Activated naive CD8-positive, alpha-beta T cell treated with anti-CD3 and anti-CD28 coated beads, Interleukin-2, amount 10 ng/mL, durations not matched to agents 7 days and 5 days (primary cell): ENCODE results near the gene LRP8. TPM values are rescaled to one million over a fixed set of nuclear protein-coding genes. Genes with fewer than 3 reads are reported as not detected.

Experiments
- ATAC-seq: fragments of 150-1000 bp; cut with Tn5 transposase; one replicate; pipeline ENCODE4 v1.10.0; 2021; ENCODE audit warnings: low read depth, moderate library complexity
- POLR2A ChIA-PET: fragments of 350-600 bp; sonication (Branson Sonifier 250); formaldehyde crosslinking; loops from one replicate; lab custom pipeline; 2021; ENCODE audit warnings: antibody characterized with exemption; lab: Charles Lee
- DNase-seq: peaks from one replicate; pipeline ENCODE4 v3.0.0; 2021
- H3K27ac Mint-ChIP-seq: one replicate; pipeline ENCODE4 v1.8.0; 2022; ENCODE audit warnings: mild to moderate bottlenecking, mixed read lengths
- H3K27me3 Mint-ChIP-seq: one replicate; pipeline ENCODE4 v1.8.0; 2022; ENCODE audit warnings: mild to moderate bottlenecking, moderate library complexity, mixed read lengths
- H3K36me3 Mint-ChIP-seq: one replicate; pipeline ENCODE4 v1.8.0; 2021; ENCODE audit warnings: mild to moderate bottlenecking, mixed read lengths
- H3K4me1 Mint-ChIP-seq: one replicate; pipeline ENCODE4 v1.8.0; 2021; ENCODE audit warnings: mixed read lengths
- H3K4me3 Mint-ChIP-seq: one replicate; pipeline ENCODE4 v1.8.0; 2022; ENCODE audit warnings: mild to moderate bottlenecking, moderate library complexity, mixed read lengths
- H3K9me3 Mint-ChIP-seq: one replicate; pipeline ENCODE4 v1.8.0; 2021; ENCODE audit warnings: mixed read lengths
- total RNA-seq, 2 experiments: library from RNA; stranded (reverse); gene quantifications; one replicate each; pipeline ENCODE4 v1.2.3, GENCODE V29; 2021

Gene LRP8
- total RNA-seq, 2 experiments from 2014 or later: 45.0 to 54.3 TPM

DNA sequence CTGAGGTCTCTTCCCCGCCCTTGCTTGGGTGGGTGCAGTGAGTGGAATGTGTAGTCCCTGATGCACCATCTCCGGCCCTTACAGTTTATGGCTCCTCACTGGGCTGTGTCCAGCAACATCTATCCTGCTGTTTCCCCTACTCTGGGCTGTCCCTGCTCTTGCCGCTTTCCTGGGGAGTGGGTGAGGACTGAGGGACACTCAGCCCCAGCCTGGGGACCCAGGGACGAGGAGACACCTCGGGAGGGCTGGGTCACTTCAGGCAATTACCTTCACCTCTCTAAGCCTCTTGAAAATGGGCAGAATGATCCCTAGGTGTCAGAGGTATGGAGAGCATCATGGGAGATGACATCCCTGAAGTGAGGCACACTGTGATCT, 13.6 kb upstream of the LRP8 start:
- no peak for ATAC-seq
- no peak for DNase-seq
- POLR2A ChIA-PET: no interaction called here
- no peak overlapping the region for H3K27ac Mint-ChIP-seq
- H3K36me3 Mint-ChIP-seq: peaks cover 10% of the 10 kb centered on the region
- no peaks in the 10 kb centered on the region for H3K27me3 Mint-ChIP-seq
- H3K4me1 Mint-ChIP-seq: peaks cover 2% of the 10 kb centered on the region
- no peak overlapping the region for H3K4me3 Mint-ChIP-seq
- no peaks in the 10 kb centered on the region for H3K9me3 Mint-ChIP-seq

DNA sequence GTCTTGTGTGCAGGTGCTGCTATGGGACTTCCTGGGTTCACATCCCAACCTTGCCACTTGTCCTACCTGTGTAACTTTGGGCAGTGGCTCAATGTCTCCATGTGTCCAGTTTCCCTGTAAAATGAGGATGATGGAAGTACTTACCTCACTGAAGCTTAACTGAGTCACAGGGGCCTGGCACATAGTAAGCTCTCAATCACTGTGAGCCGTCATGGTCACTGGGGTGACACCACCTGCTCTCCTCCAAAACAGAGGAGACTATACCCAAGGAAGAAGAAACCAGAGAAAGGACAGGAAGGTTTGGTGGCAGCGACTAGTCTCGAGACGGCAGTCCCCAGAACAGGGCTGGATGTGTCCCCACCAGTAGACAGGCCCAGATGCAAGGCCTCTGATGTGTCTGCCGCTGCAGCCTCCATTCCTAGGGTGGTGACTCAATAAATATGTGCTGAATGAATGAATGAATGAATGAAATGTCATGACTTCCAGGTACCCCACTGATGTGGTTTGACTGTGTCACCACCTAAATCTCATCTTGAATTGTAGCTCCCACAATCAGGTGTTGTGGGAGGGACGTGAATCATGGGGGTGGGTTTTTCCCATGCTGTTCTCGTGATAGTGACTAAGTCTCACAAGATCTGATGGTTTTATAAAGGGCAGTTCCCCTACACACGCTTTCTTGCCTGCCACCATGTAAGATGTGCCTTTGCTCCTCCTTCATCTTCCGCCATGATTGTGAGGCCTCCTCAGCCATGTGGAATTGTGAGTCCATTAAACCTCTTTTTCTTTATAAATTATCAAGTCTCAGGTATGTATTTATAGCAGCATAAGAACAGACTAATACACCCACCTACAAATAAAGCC, 13.0 kb upstream of the LRP8 start:
- Mint-ChIP-seq H3K36me3 (peaks cover 15% of the 10 kb centered on the region), H3K9me3 (no peaks in the 10 kb centered on the region), H3K27ac (no peak overlapping the region), H3K4me3 (no peak overlapping the region), H3K4me1 (peaks cover 4% of the 10 kb centered on the region), H3K27me3 (no peaks in the 10 kb centered on the region)
- DNase-seq (no peak), ATAC-seq (no peak)
- POLR2A ChIA-PET: no interaction called here

DNA sequence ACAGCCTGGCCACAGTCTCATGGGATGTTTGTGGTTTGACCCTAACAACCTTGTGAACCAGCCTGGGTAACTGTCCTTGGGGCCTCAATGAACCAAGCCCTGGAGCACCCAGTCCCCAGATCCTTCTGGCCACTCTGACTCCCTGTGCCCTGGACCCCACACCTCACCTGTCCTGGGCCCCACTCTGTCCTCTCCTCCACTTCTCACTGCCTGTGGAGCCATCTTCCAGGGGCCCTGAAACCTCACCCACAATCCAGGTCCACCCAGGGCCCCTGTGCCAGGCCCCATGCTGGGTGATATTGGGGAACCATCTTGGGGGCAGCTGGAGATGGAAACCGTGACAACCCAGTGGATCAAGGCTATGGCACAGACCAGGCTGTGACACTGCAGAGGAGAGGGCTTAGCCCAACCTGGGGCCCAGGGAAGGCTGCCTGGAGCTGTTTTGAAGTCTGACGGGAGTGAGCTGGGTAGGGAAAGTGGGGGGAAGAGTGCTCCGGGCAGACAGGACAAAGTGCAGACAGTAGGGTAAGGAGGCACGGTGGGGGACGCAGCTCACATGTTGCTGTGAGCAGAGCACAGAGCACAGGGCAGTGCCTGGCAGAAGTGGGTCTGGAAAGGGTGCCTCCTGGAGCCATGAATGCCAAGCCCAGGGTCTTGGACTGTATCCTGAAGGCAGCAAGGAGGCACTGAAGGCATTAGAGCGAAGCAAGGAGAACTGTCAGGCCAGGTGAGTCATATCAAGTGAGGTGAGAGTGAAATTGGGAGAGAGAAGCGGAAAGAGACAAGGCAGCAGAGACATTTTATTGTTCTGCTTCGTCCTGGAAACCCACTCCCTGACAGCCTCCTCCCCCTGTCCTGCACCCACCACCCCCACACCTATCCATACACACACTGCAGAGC, 12.1 kb upstream of the LRP8 start:
- H3K27me3 Mint-ChIP-seq: no peaks in the 10 kb centered on the region
- DNase-seq (no peak), ATAC-seq (no peak)

DNA sequence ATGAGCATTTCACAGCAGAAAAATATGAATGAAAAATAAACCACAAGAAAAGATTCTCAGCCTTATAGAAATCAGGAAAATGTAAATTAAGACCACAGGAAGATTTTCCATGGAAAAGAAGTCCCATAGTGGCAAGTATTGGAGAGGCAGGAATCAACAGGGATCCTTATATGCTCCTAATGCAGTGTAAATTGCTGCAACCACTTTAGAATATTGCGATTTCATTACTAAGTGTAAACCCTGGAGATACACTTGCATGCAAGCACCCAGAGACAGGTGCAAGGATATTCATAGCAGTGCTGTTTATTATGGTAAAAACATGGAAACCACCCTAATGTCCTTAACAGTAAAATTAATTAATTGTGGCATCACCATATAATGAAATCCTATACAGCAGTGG, 10.6 kb upstream of the LRP8 start:
- Mint-ChIP-seq H3K9me3 (no peaks in the 10 kb centered on the region), H3K4me3 (no peak overlapping the region), H3K4me1 (peaks cover 13% of the 10 kb centered on the region), H3K27me3 (no peaks in the 10 kb centered on the region), H3K27ac (no peak overlapping the region), H3K36me3 (peaks cover 19% of the 10 kb centered on the region)
- POLR2A ChIA-PET: no interaction called here
- DNase-seq: no peak
- no peak for ATAC-seq

More for the DNA sequence above, 12.1 kb upstream of the LRP8 start:
- H3K4me3 Mint-ChIP-seq: no peak overlapping the region
- peaks cover 19% of the 10 kb centered on the region for H3K36me3 Mint-ChIP-seq
- H3K9me3 Mint-ChIP-seq: no peaks in the 10 kb centered on the region
- POLR2A ChIA-PET: no interaction called here
- no peak overlapping the region for H3K27ac Mint-ChIP-seq
- H3K4me1 Mint-ChIP-seq: peaks cover 8% of the 10 kb centered on the region

DNA sequence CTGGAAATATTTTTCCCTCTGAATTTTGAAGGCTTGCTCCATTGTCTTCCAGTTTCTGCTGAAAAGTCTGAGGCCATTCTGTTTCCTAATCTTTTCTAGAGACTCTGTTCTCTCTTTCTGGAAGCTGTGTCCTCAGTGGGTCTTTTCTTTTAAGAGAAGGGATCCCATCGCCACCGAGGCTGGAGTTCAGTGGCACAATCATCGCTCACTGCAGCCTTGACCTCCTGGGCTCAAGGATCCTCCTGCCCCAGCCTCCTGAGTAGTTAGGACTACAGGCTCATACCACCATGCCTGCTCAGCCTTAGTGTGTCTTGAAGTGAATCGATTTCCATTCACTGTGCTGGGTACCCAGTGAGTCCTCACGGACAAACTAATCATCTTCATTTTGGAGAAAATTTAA, 9.6 kb upstream of the LRP8 start:
- no peaks in the 10 kb centered on the region for H3K9me3 Mint-ChIP-seq
- H3K27ac Mint-ChIP-seq: no peak overlapping the region
- DNase-seq (no peak), ATAC-seq (no peak)
- no peaks in the 10 kb centered on the region for H3K27me3 Mint-ChIP-seq
- POLR2A ChIA-PET: no interaction called here
- peaks cover 13% of the 10 kb centered on the region for H3K4me1 Mint-ChIP-seq
- H3K4me3 Mint-ChIP-seq: no peak overlapping the region
- peaks cover 19% of the 10 kb centered on the region for H3K36me3 Mint-ChIP-seq

DNA sequence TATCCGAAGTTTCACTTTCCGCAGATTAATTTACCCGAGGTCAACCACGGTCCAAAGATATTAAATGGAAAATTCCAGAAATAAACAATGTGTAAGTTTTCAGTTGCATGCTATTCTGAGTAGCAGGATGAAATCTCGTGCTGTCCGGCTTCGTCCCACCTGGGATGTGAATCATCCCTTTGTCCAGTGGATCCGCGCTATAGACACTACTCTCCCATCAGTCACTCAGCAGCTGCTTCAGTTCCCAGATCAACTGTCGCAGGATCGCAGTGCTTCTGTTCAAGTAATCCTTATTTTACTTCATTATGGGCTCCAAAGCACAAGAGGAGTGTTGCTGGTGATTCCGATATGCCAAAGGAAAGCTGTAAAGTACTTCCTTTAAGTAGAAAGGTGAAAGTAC, 8.3 kb upstream of the LRP8 start:
- Mint-ChIP-seq H3K9me3 (no peaks in the 10 kb centered on the region), H3K27ac (no peak overlapping the region), H3K4me1 (peaks cover 13% of the 10 kb centered on the region), H3K36me3 (peaks cover 22% of the 10 kb centered on the region), H3K4me3 (no peak overlapping the region), H3K27me3 (no peaks in the 10 kb centered on the region)
- no peak for ATAC-seq
- POLR2A ChIA-PET: interaction anchor here (0.9 to 1.5 kb wide), 2 partner anchors 9 to 10 kb away, joined by 5 read pairs; no protein-coding TSS in a partner anchor
- DNase-seq: no peak

DNA sequence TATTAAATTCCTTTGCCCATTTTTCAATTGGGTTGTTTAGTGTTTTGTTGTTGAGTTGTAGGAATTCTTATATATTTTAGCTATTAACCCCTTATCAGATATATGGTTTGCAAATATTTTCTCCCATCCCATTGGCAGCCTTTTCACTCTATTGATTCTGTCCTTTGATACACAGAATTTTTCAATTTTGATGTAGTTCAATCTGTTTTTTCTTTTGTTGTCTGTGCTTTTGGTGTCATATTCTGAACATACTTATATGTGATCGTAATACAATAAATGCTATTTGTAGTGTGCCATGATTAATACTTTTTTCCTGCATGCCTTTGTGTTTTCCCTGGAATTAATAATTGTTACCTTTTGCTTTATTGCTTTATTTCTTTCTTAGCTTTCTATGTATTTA, 7.8 kb upstream of the LRP8 start:
- Mint-ChIP-seq H3K4me1 (peaks cover 16% of the 10 kb centered on the region), H3K27me3 (no peaks in the 10 kb centered on the region), H3K9me3 (no peaks in the 10 kb centered on the region), H3K27ac (peak overlapping the region; percentile 53), H3K36me3 (peaks cover 22% of the 10 kb centered on the region), H3K4me3 (no peak overlapping the region)
- POLR2A ChIA-PET: interaction anchor here (1.3 to 1.5 kb wide), 3 partner anchors 9 to 33 kb away, joined by 3 to 8 read pairs (median 5); no protein-coding TSS in a partner anchor
- DNase-seq (no peak), ATAC-seq (no peak)

DNA sequence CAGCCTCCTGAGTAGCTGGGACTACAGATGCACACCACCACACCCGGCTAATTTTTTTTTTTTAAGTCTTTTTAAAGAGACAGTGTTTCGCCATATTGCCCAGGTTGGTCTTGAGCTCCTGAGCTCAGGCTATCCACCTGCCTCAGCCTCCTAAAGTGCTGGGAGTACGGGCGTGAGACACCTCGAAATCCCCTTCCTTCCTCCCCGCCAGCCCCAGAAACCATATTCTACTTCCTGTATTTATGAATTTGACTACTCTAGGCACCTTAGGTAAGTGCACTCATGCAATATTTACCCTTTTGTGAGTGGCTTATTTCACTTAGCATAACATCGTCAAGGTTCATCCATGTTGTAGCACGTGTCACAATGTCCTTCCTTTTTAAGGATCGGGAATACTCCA, 6.9 kb upstream of the LRP8 start:
- Mint-ChIP-seq H3K36me3 (peaks cover 20% of the 10 kb centered on the region), H3K27me3 (no peaks in the 10 kb centered on the region), H3K4me3 (peak overlapping the region; percentile 55), H3K4me1 (peaks cover 18% of the 10 kb centered on the region), H3K9me3 (no peaks in the 10 kb centered on the region), H3K27ac (peak overlapping the region; percentile 40)
- DNase-seq: no peak
- POLR2A ChIA-PET: interaction anchor here (1.3 to 1.5 kb wide), 3 partner anchors 8 to 34 kb away, joined by 3 to 8 read pairs (median 5); no protein-coding TSS in a partner anchor
- peak; percentile 67 for ATAC-seq

DNA sequence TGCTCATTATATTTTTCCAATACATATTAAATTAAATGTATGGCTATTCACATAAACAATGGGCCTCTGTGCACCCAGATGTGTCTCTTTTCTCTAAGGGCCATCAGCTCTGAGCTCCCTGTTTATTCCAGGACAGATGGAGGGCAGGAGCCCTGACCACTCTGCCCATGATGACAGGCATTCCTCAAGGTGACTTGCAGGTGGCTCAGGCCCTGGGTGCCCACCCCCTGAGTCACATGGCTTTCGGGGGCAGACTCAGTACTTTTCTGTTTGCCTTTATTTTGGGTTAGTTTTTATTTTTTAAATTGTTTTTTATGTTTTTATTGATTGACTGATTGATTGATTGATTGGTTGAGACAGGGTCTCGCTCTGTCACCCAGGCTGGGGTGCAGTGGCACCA, 6.4 kb upstream of the LRP8 start:
- DNase-seq: no peak
- H3K27me3 Mint-ChIP-seq: no peaks in the 10 kb centered on the region
- peaks cover 22% of the 10 kb centered on the region for H3K4me1 Mint-ChIP-seq
- peak overlapping the region; percentile 40 for H3K27ac Mint-ChIP-seq
- peak overlapping the region; percentile 55 for H3K4me3 Mint-ChIP-seq
- POLR2A ChIA-PET: interaction anchor here (1.3 to 1.5 kb wide), 2 partner anchors 11 to 34 kb away, joined by 3 to 8 read pairs; no protein-coding TSS in a partner anchor
- ATAC-seq: no peak
- H3K36me3 Mint-ChIP-seq: peaks cover 20% of the 10 kb centered on the region
- H3K9me3 Mint-ChIP-seq: no peaks in the 10 kb centered on the region

DNA sequence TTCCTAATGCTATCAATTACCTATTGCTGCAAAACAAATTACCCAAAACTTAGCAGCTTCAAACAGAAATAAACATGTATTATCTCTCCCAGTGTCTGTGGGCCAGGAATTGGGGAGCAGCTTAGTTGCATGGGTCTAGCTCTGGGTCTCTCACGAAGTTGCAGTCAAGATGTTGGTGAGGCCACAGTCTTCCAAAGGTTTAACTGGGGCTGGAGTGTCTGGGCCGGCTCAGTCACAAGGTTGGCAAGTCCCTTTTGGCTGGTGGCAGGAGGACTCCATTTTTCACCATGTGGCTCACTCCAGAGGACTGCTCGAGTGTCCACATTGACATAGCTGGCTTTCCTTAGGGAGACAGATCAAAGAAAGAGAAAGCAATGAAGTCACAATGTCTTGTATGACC, 5.0 kb upstream of the LRP8 start:
- H3K4me1 Mint-ChIP-seq: peaks cover 29% of the 10 kb centered on the region
- no peaks in the 10 kb centered on the region for H3K27me3 Mint-ChIP-seq
- DNase-seq: no peak
- no peaks in the 10 kb centered on the region for H3K9me3 Mint-ChIP-seq
- no peak for ATAC-seq
- H3K4me3 Mint-ChIP-seq: no peak overlapping the region
- POLR2A ChIA-PET: no interaction called here
- H3K36me3 Mint-ChIP-seq: peaks cover 16% of the 10 kb centered on the region
- no peak overlapping the region for H3K27ac Mint-ChIP-seq

DNA sequence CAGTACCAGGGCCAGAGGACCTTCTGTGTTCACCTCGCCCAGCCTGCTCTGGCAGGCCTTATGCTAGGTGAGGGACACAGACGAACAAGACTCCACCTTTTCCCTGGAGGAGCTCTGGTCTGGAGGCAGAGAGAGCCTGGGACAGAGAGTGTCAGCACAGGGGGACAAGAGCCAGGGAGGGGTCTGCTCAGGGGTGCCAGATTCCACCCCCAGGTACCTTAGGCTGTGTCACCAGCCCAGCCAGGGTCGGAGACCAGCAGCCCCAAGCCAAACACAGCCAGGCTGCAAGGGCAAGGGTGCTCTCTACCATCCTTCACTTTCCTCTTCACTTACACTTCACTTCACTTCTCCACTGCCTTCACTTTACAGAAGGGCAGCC, 4.3 kb upstream of the LRP8 start:
- no peak overlapping the region for H3K4me3 Mint-ChIP-seq
- ATAC-seq (no peak), DNase-seq (no peak)
- POLR2A ChIA-PET: no interaction called here
- peaks cover 16% of the 10 kb centered on the region for H3K36me3 Mint-ChIP-seq
- H3K4me1 Mint-ChIP-seq: peaks cover 29% of the 10 kb centered on the region
- no peaks in the 10 kb centered on the region for H3K27me3 Mint-ChIP-seq
- H3K9me3 Mint-ChIP-seq: no peaks in the 10 kb centered on the region
- H3K27ac Mint-ChIP-seq: no peak overlapping the region

DNA sequence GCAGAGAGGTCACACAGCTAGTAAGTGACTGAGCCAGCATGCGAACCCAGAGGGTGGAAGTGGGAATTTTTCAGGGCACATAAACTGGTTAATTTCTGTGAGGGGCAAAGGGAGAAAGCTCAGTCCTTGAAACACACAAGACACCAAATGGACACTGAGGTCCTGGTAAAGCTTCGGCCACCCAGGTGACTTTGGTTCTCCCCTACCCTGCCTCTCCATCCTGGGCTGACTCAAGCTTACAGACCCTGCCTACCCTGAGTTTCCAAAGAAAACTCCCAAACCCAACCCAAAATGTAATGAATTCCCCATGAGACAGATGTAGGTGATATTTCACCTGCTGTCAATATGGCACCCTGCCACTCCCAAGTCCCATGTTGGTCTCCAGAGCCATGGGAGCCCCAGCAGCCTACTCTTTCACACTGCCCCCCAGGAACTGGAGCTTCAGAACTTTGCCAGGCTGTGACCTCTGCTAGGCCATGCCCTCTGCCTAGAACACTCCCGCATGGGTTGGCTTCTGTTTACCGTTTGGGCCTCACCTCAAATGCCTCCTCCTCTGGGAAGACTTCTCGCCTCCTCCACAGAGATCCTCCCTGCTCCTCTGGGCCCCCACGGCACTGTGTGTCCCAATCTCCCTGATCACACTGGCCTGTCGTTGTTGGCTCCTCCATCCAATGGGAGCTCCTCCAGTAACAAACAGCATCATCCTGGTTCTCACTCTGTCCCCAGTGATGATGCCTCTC, 3.7 kb upstream of the LRP8 start:
- H3K27ac Mint-ChIP-seq: no peak overlapping the region
- H3K36me3 Mint-ChIP-seq: peaks cover 16% of the 10 kb centered on the region
- no peaks in the 10 kb centered on the region for H3K9me3 Mint-ChIP-seq
- H3K4me3 Mint-ChIP-seq: no peak overlapping the region
- H3K4me1 Mint-ChIP-seq: peaks cover 29% of the 10 kb centered on the region
- POLR2A ChIA-PET: interaction anchor here (1.1 kb wide), 1 partner anchor 36 kb away, joined by 3 read pairs; no protein-coding TSS in a partner anchor
- DNase-seq (peak; percentile 19), ATAC-seq (no peak)
- no peaks in the 10 kb centered on the region for H3K27me3 Mint-ChIP-seq

DNA sequence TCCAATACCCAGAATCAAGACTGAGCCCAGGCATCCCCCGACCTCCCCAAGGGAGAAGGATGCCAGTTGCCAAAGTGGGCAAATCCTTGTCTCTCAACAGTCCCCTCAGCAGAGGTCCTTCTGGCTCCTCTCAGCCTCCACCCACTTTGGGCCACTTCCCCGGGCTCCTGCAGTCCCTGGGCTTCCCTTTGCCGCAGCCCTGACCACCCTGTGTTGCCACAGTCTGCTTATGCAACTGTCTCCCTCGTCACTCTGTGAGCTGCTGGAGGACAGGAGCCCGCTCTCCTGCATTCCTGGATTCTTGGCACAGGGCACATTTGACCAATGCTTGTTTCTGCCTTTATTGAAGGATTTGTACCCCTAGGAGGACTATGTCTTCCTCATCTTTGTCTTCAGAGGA, 2.9 kb upstream of the LRP8 start:
- H3K9me3 Mint-ChIP-seq: no peaks in the 10 kb centered on the region
- POLR2A ChIA-PET: interaction anchor here (1.1 kb wide), 1 partner anchor 37 kb away, joined by 3 read pairs; no protein-coding TSS in a partner anchor
- H3K27ac Mint-ChIP-seq: no peak overlapping the region
- no peak overlapping the region for H3K4me3 Mint-ChIP-seq
- peaks cover 29% of the 10 kb centered on the region for H3K4me1 Mint-ChIP-seq
- ATAC-seq: no peak
- DNase-seq: peak; percentile 15
- H3K36me3 Mint-ChIP-seq: peaks cover 9% of the 10 kb centered on the region
- no peaks in the 10 kb centered on the region for H3K27me3 Mint-ChIP-seq
